Ascending aorta (tissue), 2 donors: ENCODE results near the gene ACVRL1. TPM values are rescaled to one million over a fixed set of nuclear protein-coding genes. Genes with fewer than 3 reads are reported as not detected.

Source experiments
- DNase-seq, 2 donors: peaks; one replicate each; pipeline ENCODE4 v3.0.0-alpha.2; 2019; ENCODE audit warnings: low spot score in 2 of 2
- H3K27ac ChIP-seq, 2 donors: fragments of 200-600 bp; sonication (generic); one replicate each; pipeline ENCODE4 v1.5.1; 2016 to 2017; ENCODE audit warnings: mild to moderate bottlenecking in 1 of 2
- H3K27me3 ChIP-seq: fragments of 200-600 bp; sonication (generic); one replicate; pipeline ENCODE4 v1.5.1; 2017
- H3K36me3 ChIP-seq, 2 donors: fragments of 200-600 bp; sonication (generic); one replicate each; pipeline ENCODE4 v1.5.1; 2016
- H3K4me1 ChIP-seq, 2 donors: fragments of 200-600 bp; sonication (generic); one replicate each; pipeline ENCODE4 v1.5.1; 2016 to 2017; ENCODE audit warnings: mild to moderate bottlenecking in 1 of 2
- H3K4me3 ChIP-seq, 2 donors: fragments of 200-600 bp; sonication (generic); one replicate each; pipeline ENCODE4 v1.5.1; 2016 to 2017; ENCODE audit warnings: mild to moderate bottlenecking in 1 of 2
- H3K9me3 ChIP-seq, 2 donors: fragments of 200-600 bp; sonication (generic); one replicate each; pipeline ENCODE4 v1.5.1; 2016
- CTCF ChIP-seq, 3 experiments: fragments of 200-600 bp in 2 of 3; fragments of 450-650 bp in 1 of 3; sonication (generic) in 2 of 3; IDR thresholded peaks; one replicate each; pipeline ENCODE4 v1.5.1; 2016 to 2019; ENCODE audit warnings: antibody characterized with exemption in 3 of 3, mild to moderate bottlenecking in 1 of 3, moderate library complexity in 1 of 3
- intact Hi-C: fragments of 100-400 bp; cut with DNase I; formaldehyde crosslinking; loops from one replicate; pipeline ENCODE4 v1.15.1; 2023
- total RNA-seq: library from RNA; depleted of rRNA; stranded (reverse); fragments of >200 nt; gene quantifications from one replicate; pipeline ENCODE4 v1.1.0, GENCODE V29; 2016

The ACVRL1 gene
- total RNA-seq, 1 donor from 2014 or later = 308 TPM

- H3K4me3 ChIP-seq = peak overlapping the region in 1 of 2 donors; percentile 94
- intact Hi-C loops = loop anchor here (5.0 kb wide), 2 partner anchors 68 to 328 kb away; no protein-coding TSS in a partner anchor
- H3K36me3 ChIP-seq = no peaks in the 10 kb centered on the region
- TF ChIP-seq CTCF (IDR thresholded peaks at IDR 0.05) = no peak
- peak overlapping the region; percentile 80 to 85 for H3K27ac ChIP-seq
- H3K9me3 ChIP-seq = no peaks in the 10 kb centered on the region
- H3K27me3 ChIP-seq = no peaks in the 10 kb centered on the region
- peaks cover 9 to 26% of the 10 kb centered on the region in 2 donors for H3K4me1 ChIP-seq
- DNase-seq = no peak
These were observed 47.5 kb downstream of the ACVRL1 start for GRCh38 chr12:51954561-51955361.

GRCh38 chr12:51955702-51956101 is 48.4 kb downstream of the ACVRL1 start:
- intact Hi-C loops = no loop called here
- Histone ChIP-seq H3K27ac (peak overlapping the region in 1 of 2 donors; percentile 80), H3K4me3 (no peak overlapping the region), H3K27me3 (no peaks in the 10 kb centered on the region), H3K9me3 (no peaks in the 10 kb centered on the region), H3K36me3 (peaks cover 0 to 4% of the 10 kb centered on the region in 2 donors), H3K4me1 (peaks cover 9 to 26% of the 10 kb centered on the region in 2 donors)
- TF ChIP-seq CTCF (IDR thresholded peaks at IDR 0.05) = no peak
- DNase-seq = peak in 1 of 2 donors; percentile 52

GRCh38 chr12:51958542-51958941 is 51.2 kb downstream of the ACVRL1 start:
- no peak overlapping the region for H3K27ac ChIP-seq
- no peak for TF ChIP-seq CTCF (IDR thresholded peaks at IDR 0.05)
- no peaks in the 10 kb centered on the region for H3K9me3 ChIP-seq
- H3K4me3 ChIP-seq = no peak overlapping the region
- intact Hi-C loops = no loop called here
- DNase-seq = peak in 1 of 2 donors; percentile 31
- H3K4me1 ChIP-seq = peaks cover 3 to 26% of the 10 kb centered on the region in 2 donors
- peaks cover 0 to 8% of the 10 kb centered on the region in 2 donors for H3K36me3 ChIP-seq
- no peaks in the 10 kb centered on the region for H3K27me3 ChIP-seq

GRCh38 chr12:51959211-51959610 is 51.9 kb downstream of the ACVRL1 start:
- intact Hi-C loops = no loop called here
- H3K4me1 ChIP-seq = peaks cover 2 to 21% of the 10 kb centered on the region in 2 donors
- no peak for TF ChIP-seq CTCF (IDR thresholded peaks at IDR 0.05)
- H3K9me3 ChIP-seq = no peaks in the 10 kb centered on the region
- H3K27ac ChIP-seq = no peak overlapping the region
- peaks cover 0 to 13% of the 10 kb centered on the region in 2 donors for H3K36me3 ChIP-seq
- no peak overlapping the region for H3K4me3 ChIP-seq
- no peaks in the 10 kb centered on the region for H3K27me3 ChIP-seq
- peak in 1 of 2 donors; percentile 64 for DNase-seq

GRCh38 chr12:51959921-51960320 is 52.6 kb downstream of the ACVRL1 start:
- intact Hi-C loops = no loop called here
- Histone ChIP-seq H3K4me3 (no peak overlapping the region), H3K4me1 (peaks cover 0 to 18% of the 10 kb centered on the region in 2 donors), H3K27me3 (no peaks in the 10 kb centered on the region), H3K9me3 (no peaks in the 10 kb centered on the region), H3K36me3 (peaks cover 0 to 13% of the 10 kb centered on the region in 2 donors), H3K27ac (no peak overlapping the region)
- DNase-seq = peak in 1 of 2 donors; percentile 30
- no peak for TF ChIP-seq CTCF (IDR thresholded peaks at IDR 0.05)
